ENCODE results near the gene PSMC3IP.

DNA sequence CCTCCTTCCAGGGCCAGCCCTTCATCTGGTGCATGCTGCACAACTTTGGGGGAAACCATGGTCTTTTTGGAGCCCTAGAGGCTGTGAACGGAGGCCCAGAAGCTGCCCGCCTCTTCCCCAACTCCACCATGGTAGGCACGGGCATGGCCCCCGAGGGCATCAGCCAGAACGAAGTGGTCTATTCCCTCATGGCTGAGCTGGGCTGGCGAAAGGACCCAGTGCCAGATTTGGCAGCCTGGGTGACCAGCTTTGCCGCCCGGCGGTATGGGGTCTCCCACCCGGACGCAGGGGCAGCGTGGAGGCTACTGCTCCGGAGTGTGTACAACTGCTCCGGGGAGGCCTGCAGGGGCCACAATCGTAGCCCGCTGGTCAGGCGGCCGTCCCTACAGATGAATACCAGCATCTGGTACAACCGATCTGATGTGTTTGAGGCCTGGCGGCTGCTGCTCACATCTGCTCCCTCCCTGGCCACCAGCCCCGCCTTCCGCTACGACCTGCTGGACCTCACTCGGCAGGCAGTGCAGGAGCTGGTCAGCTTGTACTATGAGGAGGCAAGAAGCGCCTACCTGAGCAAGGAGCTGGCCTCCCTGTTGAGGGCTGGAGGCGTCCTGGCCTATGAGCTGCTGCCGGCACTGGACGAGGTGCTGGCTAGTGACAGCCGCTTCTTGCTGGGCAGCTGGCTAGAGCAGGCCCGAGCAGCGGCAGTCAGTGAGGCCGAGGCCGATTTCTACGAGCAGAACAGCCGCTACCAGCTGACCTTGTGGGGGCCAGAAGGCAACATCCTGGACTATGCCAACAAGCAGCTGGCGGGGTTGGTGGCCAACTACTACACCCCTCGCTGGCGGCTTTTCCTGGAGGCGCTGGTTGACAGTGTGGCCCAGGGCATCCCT is 34.1 kb downstream of the PSMC3IP start:
- TF ChIP-seq TCF7L2 (IDR thresholded peaks at IDR 0.05; ENCODE audit: borderline replicate concordance, low read depth, low read length) = no peak
- no peak for TF ChIP-seq ZNF121 (tag by site-specific recombination; IDR thresholded peaks at IDR 0.05)
- TF ChIP-seq, protein P1, sequence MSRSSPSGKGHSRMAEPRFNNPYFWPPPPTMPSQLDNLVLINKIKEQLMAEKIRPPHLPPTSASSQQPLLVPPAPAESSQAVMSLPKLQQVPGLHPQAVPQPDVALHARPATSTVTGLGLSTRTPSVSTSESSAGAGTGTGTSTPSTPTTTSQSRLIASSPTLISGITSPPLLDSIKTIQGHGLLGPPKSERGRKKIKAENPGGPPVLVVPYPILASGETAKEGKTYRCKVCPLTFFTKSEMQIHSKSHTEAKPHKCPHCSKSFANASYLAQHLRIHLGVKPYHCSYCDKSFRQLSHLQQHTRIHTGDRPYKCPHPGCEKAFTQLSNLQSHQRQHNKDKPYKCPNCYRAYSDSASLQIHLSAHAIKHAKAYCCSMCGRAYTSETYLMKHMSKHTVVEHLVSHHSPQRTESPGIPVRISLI (tag by site-specific recombination; IDR thresholded peaks at IDR 0.05) = no peak
- no peak for TF ChIP-seq ZNF544 (tag by site-specific recombination; IDR thresholded peaks at IDR 0.05)
- TF ChIP-seq YY1 (tag by site-specific recombination; IDR thresholded peaks at IDR 0.05) = no peak
